HG03064 (cell line): ENCODE data around the gene PPT2.
"Not testable (repeated sequence)": the region's sequence is repeated elsewhere in the genome, so short reads cannot be mapped to it uniquely, and the experiment has no call there.

Source experiments
- ATAC-seq: cut with Tn5 transposase; IDR thresholded peaks from one replicate; pipeline ENCODE4 v1.9.1; 2021; ENCODE audit warnings: low read depth; ENCODE audit not compliant: unreplicated experiment

Gene PPT2

DNA sequence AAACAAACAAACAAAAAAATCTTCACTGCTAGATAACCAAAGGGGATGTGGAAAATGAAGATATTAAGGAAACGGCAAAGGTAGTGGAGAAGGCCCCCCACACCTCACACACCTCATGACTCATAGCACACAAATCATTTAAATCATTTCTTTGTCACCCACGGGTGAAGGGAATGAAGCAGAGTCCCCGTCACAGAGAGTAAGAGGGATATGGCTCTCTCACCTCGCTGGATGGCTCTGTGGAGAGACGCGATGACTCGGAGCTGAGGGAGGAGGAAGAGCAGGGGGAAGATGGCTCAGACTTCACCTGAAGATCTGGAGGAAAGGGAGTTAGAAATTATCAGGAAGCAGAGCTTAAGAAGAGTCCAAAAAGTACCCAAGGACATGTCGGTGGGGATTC is 27.1 kb upstream of the PPT2 start:
- ATAC-seq, result no peak

DNA sequence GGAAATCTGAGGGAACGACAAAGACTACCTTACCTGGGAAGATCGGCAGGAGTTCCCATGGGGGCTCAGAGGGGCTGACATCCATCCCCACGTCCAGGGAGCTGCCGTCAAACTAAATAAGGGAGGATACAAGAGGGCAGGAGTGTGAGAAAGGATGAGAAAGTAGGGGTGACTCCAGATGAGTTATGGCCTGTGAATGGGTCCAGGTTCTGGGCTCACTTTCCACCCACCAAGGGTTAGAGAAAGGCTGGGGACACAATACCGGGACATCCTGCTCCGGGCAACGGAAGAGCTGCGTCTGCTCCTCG is 26.6 kb upstream of the PPT2 start:
- ATAC-seq, result no peak

DNA sequence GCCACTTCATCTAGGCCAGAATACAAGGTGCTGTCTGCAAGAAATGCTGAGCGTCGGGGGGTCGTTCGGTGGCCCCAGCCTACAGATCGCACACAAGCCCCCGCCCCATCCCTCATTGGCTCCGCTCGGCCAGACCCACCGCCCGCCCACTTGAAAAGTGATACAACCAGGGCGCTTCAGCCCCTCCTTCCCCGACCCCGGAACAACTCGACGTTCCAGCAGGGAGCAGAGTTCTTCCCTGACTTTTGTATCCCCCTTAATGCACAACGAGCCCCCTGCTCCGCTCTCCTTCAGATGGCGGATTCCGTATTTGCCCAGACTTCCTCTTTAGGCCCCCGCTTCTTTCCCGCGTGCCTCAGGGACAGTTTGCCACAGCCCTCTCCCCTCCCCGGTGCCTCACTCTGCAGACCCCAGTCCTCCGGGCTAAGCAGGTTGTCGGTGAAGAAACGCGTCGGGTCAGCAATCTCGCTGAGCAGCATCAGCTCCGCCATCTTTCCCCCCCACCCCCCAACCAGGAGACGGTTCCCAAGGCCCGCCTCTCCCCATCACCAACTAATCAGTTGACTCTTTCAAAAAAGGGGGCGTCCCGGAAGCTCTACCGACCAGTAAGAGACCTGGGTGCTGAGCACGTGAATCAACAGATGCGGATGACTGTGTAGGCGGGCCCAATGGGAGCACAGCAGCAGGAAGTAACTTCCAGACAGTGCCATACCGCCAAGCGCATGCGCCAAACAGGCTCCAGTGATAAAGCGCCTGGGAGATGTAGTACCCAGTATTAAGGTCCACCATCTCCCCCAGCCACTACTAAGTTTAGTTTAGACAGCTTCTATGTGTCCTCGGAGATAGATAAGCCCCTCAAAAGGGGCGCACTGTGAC is 26.0 kb upstream of the PPT2 start, which contains the start of gene ATF6B:
Gene ATF6B, minus strand, starts transcription at position 530 of the 876 bp plus-strand sequence. Its CDS starts 39 bp downstream, at position 491.
- ATAC-seq, result peak; percentile 82

DNA sequence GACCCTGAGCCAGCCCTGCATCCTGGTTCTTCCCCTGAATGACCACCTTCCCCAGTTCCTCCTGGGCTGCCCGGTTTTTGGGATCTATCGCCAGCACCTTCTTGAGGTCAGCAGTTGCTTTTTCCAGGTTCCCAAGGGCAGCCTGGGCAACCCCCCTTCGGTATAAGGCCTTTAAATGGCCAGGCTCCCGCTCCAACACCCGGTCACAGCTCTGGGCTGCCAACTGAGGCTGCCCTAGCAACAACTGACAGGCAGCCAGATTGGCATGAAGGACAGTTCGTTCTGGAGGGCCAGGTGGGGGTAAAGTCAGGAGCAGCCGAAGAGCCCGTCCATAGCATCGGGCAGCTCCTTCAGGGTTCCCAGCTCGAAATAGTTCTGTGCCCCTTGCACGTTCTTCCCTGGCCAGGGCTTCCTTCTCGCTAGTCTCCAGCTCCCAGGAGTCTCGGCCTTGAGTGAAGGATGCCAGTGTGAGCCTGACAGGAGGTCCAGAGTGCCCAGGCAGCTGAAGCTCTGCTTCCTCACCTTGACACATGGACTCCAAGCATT is 25.1 kb upstream of the PPT2 start:
- ATAC-seq, result no peak

DNA sequence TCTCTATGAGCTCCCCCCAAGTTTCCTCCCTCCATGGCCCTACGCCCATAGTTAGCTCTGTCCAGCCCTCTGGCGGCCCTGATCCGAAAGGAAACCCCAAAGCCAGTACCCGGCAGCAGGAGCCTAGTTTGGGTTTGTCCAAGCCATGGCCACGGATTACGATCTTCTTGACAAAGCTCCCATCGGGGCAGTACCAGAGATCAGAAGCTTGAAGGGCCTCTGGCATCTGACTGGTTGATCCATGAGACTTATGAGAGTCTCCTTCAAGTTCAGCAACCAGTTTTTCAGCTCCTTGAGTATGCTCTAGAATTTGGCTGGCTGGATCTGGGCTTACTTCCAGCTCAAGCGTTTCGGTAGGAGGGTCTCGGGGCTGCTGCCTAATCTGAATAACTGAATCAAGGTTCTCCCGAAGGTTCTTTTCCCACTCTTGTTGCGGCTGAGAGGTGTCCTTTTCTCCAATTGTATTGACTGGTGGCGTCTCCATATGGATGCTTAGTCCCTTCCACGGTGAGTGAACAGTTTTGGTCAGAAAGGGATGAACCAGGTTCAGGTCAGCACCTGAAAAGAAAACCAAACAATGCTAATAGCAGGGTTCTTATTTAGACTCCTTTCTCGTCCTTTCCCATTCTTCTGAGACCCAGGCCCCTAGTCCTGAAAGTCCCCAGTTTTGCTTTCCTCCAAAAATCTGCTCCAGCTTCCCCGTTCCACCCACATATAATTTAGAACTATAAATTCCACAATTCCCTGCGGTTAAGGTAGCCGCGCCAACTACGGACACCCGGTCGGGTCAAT is 24.4 kb upstream of the PPT2 start:
- ATAC-seq, result no peak

DNA sequence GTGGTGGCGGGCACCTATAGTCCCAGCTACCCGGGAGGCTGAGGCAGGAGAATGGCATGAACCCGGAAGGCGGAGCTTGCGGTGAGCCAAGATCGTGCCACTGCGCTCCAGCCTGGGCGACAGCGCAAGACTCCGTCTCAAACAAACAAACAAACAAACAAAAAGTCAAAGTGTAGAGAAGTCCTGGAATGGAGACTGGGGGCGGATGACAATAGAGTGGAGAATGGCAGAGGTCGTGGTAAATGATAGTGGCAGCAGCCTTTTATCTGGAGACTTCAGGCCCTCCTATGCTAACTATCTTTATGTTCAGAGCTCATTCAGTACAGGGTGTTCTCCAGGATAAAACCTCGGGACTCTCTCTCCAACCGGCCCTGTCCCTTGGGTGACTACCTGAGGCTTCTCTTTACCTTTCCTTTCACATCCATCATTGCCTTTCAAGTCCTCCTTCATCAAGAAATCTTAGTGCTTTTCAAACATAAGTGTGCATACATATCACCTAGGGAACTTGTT is 22.4 kb upstream of the PPT2 start:
- ATAC-seq, result no peak

DNA sequence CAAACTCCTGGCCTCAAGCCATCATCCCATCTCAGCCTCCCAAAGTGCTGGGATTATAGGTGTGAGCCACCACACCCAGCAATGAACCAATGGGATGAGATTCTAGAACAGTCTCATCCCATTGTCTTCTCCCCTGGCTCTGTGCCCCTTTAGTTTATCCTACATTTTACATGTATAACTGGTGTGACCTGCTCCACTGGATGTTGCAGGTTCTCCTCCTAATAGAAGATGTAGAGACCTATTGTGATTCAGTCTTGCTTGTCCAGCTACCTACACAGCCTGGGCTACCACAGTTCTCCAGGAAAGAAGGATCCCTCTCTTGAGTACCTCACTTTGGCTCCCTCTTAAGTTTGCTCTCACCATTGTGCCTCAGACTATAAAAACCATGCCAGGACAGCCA is 21.8 kb upstream of the PPT2 start:
- no peak for ATAC-seq

DNA sequence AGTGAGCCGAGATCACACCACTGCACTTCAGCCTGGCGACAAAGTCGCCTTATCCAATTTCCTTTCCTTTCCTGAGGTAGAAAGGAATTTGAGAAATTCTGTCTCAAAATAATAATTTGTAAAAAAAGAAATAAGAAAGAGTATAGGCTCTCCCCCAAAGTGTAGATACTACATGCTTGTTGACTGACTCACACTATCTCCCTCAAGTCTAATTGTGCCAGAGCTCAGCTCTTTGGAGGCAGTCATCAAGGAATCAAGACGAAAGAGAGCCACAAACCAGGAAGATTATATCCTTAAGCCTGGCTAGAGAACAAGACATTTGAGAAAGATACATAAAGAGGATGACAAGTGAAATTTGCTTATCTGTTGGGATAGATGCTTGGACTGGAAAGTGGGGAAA is 20.2 kb upstream of the PPT2 start:
- no peak for ATAC-seq

DNA sequence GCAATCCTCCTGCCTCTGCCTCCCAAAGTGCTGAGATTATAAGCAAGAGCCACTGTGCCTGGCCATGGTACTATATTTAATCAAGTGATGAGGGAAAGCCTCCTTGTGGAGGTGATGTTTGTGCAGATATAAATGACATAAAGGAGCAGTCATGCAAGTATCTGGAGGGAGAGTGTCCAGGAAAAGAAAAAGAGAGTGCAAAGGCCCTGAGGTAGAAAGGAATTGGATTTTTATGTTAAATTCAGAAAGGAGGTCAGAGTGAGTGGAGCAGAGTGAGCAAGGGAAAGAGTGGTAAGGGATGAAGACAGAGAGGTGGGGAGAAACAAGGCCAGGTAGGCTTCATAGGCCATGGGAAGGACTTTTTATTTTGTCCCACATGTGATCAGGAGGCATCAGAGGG is 16.5 kb upstream of the PPT2 start:
- ATAC-seq, result no peak

DNA sequence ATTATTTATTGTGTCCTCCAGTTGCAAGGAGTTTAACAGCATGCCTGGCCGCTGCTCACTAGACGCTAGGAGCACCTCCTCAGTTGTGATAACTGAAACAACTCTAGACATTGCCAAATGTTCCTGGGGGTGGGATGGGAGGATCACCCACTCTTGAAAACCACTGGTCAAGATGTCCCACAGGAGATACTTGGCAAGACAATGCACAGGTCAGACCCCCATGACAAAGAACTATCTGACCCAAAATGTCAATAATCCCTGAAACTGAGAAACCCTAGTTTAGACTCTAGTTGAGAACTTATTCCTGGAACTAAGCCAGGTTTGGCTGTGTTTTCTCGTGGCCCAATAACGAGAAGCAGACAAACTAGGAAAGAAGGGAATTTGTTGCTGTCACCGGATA is 14.4 kb upstream of the PPT2 start:
- ATAC-seq, result no peak

DNA sequence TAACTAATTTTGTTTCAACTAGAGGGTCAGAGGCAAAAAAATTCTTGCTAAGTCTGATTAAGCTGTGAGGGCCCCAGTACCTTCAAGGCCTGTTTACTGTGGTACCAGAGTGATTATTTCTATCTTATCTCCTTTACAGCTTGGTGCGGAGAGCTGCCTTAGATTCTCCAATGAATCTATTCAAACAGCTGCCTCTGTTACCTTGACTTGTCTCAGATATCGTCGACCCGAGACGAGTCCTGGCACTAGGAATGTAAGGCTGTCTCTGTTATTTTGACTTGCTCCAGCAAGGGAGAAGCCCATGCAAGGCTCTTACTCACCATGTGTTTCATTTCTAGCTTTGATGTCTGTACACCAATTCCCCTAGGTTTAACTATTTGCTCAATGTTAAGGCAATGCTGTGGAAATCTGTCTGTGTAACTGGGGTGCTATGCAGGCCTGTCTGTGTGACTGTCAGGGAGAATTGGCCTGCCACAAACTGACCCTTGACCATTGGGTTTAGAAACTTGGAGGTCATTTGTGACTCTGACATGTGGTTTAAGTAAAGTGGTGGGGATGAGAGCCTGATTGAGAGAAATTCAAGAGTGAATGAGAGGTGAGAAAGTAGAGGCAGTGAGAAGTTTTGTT is 13.4 kb upstream of the PPT2 start:
- no peak for ATAC-seq

DNA sequence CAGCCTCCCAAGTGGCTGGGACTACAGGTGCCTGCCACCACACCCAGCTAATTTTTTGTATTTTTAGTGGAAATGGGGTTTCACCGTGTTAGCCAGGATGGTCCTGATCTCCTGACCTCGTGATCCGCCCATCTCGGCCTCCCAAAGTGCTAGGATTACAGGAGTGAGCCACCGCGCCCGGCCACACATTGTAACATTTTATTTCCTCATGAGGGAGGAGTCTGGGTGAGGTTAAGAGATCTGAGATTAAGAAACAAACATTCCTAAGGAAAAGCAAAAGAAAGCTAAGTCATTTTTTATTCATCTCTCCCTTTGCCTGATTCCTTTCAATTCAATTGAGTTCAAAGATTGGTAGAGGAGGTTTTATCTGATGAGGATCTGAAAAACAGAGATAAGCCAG is 9.7 kb upstream of the PPT2 start:
- not testable (repeated sequence) for ATAC-seq

DNA sequence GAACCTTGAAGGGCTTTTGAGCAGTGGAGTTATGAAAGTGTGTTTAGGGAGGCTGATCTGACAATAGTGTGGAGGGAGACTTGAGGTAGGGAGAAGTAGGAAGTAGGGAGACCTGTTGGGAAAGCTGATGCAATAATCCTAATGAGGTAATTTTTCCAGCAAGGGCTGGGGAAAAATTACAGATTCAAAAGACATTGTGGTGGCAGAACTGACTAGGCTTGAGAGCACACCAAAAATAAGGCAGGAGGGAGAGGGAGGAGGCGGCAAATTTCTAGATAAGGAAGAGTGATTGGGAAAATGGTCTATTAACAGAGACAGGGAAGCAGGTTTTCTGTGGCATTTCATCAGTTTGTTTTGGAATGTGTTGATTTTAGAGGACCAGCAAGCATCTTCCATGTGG is 7.7 kb upstream of the PPT2 start:
- ATAC-seq, result no peak

DNA sequence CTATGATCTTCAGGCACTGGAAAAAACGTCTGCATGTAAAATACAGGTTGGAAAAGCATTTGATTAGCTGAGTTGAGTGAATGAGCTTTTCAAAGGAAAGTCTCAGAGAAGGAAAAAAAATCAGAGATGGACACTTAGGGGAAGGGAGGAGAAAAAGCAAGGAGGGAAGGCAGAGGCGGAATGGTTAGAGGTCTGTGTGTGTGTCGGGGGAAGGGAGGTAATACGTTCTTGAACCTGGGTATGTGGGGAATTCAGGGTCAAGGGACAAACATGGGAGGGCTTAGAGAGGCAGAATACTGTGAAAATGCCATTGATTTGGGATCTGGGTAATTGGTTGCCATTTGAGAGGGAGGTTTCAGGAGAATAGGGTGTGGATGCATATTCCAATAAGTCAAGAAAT is 7.3 kb upstream of the PPT2 start:
- ATAC-seq, result no peak

DNA sequence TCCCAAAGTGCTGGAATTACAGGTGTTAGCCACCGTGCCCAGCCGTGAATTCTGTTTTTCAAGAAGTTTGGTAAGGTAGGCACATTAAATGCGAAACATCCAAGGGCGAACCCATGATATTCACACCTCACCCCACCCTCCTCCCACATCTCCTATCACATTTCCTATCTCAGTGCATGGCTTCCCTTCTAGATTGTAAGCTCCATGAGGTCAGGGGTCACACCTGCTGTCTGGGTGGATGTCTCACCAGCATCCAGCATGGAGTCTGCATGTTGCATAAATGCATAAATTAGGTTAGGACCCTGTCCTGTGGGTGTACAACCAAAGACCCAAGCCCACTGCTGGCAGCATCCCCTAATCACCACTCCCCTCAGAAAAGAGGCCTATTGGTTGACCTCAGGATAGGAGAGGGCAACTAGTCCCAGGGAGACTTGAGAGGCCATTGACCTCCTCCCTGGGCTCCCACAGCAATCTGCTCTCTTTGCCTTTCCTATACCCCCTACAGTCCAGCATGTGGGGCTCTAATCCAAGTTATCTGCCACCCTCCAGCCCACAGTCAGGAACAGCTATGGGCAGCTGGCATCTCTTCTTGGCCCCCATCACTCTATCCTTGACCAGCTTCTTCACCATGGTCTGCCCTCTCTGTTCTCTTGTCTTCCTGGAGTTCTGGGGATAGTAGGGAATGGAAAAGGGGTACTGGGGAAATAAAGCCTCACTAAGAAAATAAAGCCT is 6.4 kb upstream of the PPT2 start:
- ATAC-seq, result no peak

DNA sequence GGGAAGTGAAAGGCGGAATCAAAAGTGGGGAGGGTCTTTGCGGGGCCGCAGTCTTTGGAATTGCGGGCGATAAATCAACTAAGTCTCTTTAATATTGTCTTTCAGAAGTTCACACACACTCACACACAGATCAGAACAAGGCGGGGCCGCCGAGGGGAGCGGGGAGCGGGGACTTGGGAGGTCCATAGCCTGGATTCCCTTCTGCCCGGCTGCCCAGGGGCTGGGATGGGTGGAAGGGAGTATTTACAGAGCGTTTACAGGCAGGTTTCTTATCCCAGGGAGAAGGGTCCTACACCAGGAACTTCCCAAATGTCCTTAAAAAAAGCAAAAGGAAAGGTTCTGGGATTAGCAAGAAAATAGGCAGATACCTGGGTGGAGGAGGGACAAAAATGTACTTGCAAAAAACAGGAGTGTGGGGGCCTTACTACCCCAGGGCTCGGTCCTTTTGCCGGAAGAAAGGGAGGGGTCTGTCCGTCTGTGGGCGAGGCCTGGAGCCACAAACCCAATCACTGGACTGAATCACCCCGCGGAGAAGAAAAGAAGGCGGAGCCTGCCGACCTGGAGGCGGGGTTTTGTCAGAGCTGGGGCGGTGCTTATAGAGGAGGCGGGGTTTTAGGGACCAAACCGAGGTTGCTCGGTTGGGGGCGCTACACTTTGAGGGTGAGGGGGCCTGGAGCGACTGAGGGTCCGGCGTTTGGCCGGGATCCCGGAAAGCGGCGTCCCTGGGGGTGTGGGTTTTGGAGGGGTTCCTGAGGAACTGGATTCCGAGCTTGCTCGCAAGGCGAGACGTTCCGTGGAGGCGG is 5.5 kb upstream of the PPT2 start:
- no peak for ATAC-seq

DNA sequence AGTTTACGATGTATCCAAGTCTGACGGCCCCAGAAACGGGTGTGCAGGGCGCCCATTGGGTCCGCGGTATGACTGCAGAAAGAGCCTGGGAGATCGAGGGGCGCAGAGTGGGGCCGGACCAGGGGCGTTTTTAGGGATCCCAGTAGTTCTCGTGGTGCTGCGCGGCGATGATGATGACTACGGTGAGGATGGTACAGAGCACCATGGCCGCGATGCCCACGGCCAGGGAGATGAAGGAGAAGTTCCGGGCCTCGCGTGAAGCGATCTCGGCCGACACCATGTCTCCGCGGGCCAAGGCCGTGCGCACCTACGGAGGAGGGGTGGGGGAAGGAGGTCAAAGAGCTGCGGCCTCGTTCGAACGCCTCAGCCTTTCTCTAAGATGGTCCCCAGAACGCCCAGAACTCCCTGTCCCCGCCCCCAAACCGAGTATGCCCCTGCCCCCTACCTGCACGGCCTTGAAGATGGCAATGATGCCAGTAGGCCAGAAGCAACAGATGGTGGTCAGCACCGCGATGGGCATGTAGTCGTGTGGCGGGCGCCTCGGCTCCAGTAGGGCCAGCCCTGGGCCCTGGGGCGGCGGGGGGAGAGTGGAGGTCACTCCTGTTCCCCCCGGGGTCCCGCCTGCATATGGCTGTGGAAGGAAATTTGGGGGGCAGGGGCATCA is 4.7 kb upstream of the PPT2 start:
- ATAC-seq, result no peak

DNA sequence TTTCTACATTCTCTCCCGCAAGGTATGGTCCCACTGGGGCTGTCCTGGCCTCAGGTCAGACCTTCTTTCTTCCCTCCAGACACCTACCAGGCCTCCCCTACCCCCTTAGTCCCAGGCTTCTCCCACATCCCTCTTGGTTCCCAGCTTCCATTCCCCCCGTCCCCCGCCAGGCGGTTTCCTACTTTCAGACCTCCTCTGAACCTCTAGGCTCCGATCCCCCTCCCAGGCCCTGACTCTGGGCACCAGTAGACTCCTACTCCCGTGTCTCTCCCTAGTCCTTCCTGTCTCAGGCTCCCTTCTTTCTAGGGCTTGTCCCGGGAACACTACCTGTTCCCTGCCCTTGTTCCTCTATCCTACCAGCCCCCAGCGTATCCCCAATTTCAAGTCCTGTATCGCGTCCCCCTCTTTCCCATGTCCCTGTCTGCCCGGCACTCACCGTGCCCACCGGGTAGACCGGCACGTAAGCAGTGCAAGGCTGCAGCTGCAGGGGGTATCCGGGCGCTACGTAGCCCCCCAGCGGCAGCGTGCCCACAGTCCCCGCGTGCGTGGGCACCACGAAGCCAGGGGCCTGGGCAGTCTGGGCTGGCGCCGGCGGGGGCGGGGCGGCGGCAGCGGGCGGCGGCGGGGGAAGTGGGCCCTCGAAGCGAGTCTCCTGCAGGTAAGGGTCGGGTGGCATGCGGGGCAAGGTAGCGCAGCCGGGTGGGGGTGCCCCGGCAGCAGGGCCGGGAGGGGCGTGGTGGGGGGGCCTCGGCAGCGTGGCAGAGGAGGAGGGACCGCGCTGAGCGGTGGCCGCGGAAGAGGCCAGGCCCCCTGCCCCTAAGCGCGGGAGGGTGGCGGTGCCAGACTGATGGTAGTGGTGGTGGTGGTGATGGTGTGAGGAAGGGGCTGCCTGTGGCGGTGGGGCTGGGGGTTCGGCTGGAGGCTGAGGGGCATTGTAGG is 3.7 kb upstream of the PPT2 start:
- ATAC-seq, result no peak
